ENCODE results near the gene TOE1. TPM values are rescaled to one million over a fixed set of nuclear protein-coding genes. Genes with fewer than 3 reads are reported as not detected.

Gene TOE1
- total RNA-seq, 1 experiment from 2014 or later, result 19.2 TPM

- no peak for DNase-seq (ENCODE audit: low read depth)
These were observed 13.0 kb upstream of the TOE1 start, which contains the start of gene HPDL for GRCh38 chr1:45326627-45327623. TSS of gene HPDL (plus strand) at chr1:45326895. CDS start at chr1:45327149, 254 bp downstream.

- no peak for DNase-seq (ENCODE audit: low read depth)
These were observed 12.1 kb upstream of the TOE1 start for GRCh38 chr1:45327644-45328515.

GRCh38 chr1:45328680-45329079 lies 11.3 kb upstream of the TOE1 start:
- no peak for DNase-seq (ENCODE audit: low read depth)

GRCh38 chr1:45329445-45329844 lies 10.5 kb upstream of the TOE1 start:
- peak; percentile 78 for DNase-seq (ENCODE audit: low read depth)

DNA sequence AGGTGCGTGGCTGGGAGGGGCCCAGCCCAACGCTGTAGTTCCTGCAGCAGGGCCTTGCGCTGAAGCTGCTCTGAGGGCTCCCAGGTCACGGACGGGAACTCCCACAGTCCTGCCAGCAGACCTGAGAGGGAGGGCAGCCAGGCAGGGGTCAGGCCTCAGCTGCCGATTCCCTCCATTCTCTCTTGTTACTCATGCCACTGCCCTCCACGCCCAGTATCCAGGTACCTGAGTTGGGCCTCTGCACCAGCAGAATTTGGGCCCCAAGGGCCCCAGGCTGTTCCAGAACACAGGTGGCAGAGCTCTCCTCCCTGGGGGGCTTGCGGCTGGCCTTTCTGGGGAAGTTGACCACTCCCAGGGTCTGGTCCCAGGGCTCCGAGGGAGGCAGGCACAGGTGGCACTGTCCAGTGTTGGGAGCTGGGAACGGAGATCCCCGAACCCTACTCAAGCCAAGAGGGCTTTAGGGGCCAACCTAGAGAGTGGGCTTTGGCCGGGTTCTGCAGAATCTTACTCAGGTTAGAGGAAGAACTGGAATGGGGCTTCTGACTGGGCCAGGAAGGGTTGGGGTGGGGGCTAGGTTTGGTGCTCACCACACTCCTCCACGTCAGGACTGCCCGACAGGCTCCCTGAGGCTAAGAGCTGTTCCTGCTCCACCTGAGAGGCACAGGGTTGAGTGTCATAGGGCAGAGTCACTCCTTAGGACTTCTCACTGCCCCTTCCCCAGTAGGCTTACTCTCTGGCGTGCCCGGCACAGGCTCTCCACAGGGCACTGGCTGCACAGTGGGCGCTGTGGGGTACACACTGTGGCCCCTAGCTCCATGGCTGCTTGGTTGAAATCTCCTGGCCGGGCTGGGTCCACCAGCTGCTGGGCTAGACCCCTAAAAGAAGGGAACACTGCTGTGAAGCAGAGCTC lies 8.3 kb upstream of the TOE1 start:
- DNase-seq (ENCODE audit: low read depth), result no peak

- no peak for DNase-seq (ENCODE audit: low read depth)
These were observed 7.6 kb upstream of the TOE1 start for GRCh38 chr1:45332346-45332720.

DNA sequence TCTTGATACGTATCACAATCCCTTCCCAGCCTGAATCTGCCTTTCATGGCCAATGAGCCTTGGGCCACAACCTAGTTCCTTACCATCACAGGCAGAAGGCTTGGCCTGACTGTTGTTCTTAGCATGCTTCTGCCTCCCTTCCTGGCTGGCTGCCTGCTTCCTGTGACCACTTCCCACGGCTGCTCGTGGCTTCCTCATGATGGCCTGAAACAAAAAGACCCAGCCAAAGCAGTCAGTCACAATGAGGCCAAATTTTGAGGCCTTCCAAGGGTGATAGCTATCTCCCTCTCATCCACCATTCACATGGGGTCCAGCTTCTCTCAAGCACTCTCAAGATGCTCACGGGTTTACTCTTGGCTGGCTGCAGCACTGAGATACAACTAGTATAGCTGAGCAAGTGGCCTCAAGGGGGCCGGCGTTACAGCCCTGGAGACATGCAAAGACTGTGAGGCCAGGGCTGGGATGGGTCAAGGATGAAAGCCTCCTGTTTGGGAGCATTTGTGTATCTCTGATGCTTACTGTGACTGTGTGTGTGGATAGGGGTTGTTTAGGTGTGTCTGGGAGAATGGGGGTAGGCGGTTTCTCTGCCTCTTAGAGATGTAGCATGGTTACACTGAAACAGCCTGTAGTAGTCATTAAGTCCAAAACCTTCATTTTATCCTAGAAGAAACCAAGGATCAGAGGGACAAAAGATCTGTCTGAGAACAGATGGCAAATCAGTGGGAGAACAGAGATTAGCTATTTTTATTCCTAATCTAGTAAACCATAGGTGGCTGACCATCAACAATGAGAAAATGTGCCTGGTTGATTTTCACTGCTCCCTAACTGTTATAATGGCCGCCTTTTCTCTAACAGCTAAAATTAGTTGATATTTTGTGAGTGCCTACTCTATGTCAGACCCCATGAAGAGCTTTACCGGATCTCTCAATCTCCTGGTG lies 5.4 kb upstream of the TOE1 start:
- DNase-seq (ENCODE audit: low read depth), result no peak

- no peak for DNase-seq (ENCODE audit: low read depth)
These were observed 4.1 kb upstream of the TOE1 start for GRCh38 chr1:45335855-45336324.

DNA sequence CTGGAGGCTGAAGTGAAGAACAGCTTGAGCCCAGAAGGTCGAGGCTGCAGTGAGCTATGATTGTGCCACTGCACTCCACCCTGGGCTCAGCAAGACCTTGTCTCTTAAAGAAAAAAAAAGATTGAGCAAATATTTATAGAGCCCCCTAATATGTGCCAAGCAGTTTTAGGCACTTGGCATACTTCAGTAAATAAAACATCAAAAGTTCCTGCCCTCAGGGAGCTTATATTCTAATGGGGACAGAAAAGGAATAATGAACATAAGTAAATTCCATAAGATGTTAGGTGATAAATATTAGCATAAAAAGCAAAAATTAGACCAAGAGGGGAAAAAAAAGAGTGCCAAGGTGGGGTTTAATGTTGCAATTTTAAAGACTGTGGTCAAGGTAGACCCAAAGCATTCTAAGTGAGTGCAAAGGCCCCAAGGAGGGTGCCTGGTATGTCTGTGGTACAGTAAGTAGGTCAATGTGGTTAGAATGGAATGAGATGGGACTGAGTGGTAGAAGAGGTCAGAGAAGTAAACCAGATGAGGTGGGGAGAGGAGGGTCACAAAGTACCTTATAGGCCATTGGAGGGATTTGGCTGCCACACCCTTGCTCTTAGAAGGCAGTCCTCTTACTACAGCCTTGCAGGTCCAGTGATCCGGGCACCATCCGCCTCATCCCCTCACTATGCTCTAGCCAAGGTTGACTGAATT lies 2.2 kb upstream of the TOE1 start:
- peak; percentile 71 for DNase-seq (ENCODE audit: low read depth)

- peak; percentile 30 for DNase-seq (ENCODE audit: low read depth)
These were observed 971 bp downstream of the TOE1 start for GRCh38 chr1:45340816-45341466.

DNA sequence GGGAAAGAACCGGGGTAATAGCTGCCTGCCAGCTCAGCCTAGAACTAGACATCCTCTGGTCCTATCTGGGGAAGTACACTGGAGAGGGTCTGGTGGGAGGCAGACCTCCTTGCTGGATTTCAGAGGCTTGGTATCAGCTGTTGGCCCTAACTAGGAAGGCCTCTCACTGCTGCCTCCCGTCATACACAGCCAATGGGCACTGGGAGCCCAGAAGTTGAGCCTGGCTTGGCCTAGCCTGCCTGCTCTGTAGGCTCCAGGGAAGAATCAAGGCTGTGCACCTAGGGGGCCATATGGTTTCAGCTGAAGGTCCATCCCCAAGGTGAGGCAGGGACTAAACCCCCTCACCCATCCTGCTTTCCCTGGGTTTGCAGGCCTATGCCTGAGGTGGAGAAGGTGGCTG lies 4.5 kb downstream of the TOE1 start:
- no peak for DNase-seq (ENCODE audit: low read depth)

- no peak for DNase-seq (ENCODE audit: low read depth)
These were observed 5.0 kb downstream of the TOE1 start for GRCh38 chr1:45345014-45345413.

DNA sequence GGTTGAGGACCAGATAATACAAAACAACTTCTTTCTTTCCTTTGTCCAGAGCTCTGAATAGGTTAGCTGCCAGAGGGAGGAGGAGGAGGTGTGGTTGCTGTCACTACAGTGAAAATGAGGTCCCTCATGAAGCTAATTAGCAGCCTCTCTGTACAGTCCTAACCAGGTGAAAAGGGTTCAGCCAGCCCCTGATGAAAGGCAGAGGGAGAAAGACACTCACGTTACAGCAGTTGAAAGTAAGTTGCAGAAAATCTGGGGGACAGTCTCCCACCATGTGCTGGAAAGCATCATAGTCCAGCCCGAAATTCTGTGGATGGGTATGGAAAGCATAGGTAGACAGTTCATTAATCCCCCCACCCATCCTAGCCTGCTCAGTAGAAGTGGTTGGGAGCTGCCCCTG lies 6.5 kb downstream of the TOE1 start:
- no peak for DNase-seq (ENCODE audit: low read depth)

- DNase-seq (ENCODE audit: low read depth), result peak; percentile 62
These were observed 8.1 kb downstream of the TOE1 start for GRCh38 chr1:45348020-45348419.

- DNase-seq (ENCODE audit: low read depth), result peak; percentile 31
These were observed 8.6 kb downstream of the TOE1 start for GRCh38 chr1:45348609-45348965.

GRCh38 chr1:45348966-45349677 lies 9.2 kb downstream of the TOE1 start:
- peak; percentile 13 for DNase-seq (ENCODE audit: low read depth)

DNA sequence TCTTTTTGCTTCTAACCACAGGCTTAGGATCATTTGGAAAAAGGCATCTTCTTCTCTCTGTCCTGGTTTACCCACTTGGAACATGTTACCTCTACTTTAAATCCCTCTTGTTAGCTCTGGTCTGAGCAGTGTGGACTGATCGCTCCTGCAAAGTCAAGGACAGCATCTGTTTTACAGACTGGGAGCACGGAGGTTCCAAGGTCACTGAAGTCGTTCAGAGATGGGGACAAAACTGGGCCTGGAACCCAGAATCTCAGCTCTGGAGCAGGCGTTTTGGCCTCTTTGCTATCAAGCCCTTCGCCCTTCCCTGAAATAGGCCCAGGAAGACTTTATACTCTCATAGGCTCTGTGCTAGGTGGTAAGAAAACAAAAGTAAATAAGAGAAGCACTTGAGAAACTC lies 11.5 kb downstream of the TOE1 start:
- DNase-seq (ENCODE audit: low read depth), result no peak

DNA sequence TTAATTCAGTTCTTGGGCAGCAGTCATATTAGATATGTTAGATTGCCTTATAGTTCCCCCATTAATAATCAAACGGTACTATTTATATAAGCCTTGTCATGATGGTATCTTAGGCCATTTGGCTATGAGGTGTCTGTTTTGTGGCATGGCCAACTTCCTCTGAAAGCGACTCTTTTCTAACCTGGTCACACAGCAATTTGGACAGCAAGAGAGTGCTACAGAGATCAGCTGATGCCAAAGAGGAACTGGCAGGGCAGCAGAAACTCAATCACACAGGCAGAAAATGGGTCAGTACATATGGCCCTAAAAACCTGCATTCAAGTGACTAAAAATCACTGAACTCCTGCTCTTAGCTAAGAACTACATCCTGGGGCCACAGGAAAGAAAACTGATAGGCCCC lies 13.7 kb downstream of the TOE1 start:
- no peak for DNase-seq (ENCODE audit: low read depth)
